Esophagus mucosa (tissue), 1 donor: ENCODE results near the gene XYLT1. TPM values are rescaled to one million over a fixed set of nuclear protein-coding genes. Genes with fewer than 3 reads are reported as not detected.
A peak's percentile ranks its signal among the peaks of the same experiment; 100 is the strongest.

Experiments
- ATAC-seq: fragments of 200-7000 bp; cut with Tn5 transposase; one replicate; pipeline ENCODE4 v1.9.1; 2020
- total RNA-seq: library from RNA; stranded (reverse); gene quantifications from one replicate; pipeline ENCODE4 v1.2.4, GENCODE V29; 2023
- donor health status: DM: yes; HTN: yes; CAD: no.

The XYLT1 gene
- total RNA-seq, 1 donor from 2014 or later, result 11.0 TPM

DNA sequence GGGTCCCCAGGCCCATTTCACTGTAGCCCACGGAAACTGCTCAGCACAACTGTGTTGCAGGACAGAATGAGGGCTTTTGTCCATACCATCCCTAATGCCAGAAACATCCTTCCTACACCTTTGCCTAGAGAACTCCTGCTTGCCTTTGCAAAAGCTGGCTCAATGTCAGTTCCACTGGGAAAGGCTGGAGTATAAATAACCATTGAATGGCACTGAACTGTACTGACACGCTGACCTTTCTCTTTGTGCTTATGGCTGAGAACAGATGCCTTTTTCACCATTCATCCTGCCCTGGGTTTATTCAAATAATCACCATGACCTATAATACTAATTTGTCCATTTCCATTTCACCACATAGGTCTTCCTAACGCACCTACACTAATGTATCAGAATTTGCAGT lies 300.3 kb downstream of the XYLT1 start:
- no peak for ATAC-seq

DNA sequence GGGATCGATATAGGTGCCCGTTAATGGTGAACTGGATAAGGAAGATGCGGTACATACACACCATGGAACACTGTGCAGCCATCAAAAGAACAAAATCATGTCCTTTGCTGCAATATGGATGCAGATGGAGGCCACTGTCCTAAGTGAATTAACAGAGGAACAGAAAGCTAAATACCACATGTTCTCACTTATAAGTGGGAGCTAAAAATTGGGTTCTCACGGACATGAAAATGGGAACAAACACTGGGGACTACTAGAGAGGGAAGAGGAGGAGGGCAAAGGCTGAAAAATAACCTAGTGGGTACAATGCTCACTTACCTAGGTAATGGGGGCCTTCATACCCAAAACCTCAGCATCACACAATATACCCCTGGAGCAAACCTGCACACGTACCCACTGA lies 302.6 kb downstream of the XYLT1 start:
- ATAC-seq, result no peak

DNA sequence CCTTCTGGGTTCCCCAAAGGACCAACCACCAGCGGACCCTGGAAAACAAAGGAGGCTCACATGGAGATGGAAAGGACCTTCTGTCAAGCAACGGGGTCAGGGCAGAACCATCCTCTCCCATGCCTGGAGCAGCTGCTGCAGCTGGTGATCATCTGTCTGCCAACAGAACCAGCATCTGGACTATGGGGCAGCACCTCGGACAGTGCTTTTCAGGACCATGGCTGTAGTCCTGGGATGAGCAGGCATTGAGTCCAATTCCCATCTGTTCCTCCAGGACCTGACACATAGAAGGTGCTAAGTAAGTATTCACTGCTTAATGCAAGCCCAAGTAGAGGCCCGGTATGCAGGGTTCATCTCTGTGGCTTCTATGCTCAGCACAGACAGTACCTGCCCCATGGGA lies 304.7 kb downstream of the XYLT1 start:
- ATAC-seq, result no peak

GRCh38 chr16:17162560-17162959 lies 308.2 kb downstream of the XYLT1 start:
- no peak for ATAC-seq

DNA sequence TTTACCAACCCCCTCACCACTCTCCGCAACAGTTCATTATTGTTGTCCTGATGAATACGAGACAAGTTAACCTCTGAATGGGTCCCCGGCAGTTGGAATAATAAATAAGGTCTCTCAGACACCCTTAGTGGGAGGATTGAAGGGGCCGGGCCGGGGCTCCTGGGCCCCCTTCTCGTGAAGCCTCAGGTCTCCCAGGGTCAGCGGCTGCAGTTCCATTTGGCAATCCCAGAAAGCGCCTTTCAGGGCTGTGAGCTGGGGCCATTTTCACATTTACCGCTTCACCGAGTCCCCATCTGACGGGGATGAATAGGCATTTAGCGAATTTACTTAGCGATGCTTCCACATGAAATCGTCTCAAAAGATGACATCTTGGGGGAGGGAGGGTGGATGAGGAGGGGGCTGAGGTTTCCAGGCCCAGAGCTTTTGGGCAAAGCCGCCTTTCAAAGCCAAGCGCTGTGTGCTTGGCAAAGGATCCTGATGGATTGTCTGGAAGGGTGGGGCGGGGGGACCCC lies 309.8 kb downstream of the XYLT1 start:
- ATAC-seq, result no peak

- ATAC-seq, result no peak
These were observed 310.4 kb downstream of the XYLT1 start for GRCh38 chr16:17160285-17160853.

GRCh38 chr16:17159617-17160016 lies 311.1 kb downstream of the XYLT1 start:
- no peak for ATAC-seq

GRCh38 chr16:17155936-17156335 lies 314.8 kb downstream of the XYLT1 start:
- ATAC-seq, result no peak

DNA sequence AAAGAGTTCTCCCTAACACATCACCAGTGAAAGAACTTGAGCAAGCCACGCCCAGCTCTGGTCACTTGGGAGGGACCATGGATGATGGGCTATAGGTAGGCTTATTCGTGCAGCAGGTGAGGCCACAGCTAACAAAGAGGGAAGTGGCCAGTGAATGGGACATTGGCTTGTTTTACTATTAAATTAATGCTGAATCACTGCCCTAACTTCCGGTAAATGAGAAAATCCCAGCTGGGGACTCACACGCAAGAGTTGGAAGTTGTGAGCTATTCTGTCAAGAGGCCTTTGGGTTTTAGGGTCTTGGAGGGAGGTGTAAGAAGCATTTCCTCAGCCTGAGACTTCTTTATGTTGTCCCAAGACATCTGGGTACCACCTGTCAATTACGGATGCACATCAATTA lies 315.3 kb downstream of the XYLT1 start:
- ATAC-seq, result no peak

GRCh38 chr16:17154981-17155380 lies 315.8 kb downstream of the XYLT1 start:
- ATAC-seq, result no peak

GRCh38 chr16:17152311-17152710 lies 318.4 kb downstream of the XYLT1 start:
- no peak for ATAC-seq

DNA sequence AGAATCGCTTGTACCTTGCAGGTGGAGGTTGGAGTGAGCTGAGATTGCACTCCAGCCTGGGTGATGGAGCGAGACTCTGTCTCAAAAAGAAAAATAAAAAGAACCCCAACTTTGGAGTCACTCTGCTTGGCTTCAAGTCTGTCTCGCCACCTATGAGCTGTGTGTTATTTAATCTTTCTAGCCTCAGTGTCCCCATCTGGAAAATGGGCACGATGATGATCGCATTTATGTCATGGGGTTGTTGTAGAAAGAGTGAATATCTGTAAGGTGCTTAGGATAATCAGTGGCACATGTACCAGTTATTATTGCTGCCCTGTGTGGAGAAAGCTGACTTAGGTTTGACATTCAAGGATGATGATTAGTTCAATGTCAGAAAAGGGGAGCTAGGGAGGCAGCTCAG lies 319.4 kb downstream of the XYLT1 start:
- ATAC-seq, result no peak

DNA sequence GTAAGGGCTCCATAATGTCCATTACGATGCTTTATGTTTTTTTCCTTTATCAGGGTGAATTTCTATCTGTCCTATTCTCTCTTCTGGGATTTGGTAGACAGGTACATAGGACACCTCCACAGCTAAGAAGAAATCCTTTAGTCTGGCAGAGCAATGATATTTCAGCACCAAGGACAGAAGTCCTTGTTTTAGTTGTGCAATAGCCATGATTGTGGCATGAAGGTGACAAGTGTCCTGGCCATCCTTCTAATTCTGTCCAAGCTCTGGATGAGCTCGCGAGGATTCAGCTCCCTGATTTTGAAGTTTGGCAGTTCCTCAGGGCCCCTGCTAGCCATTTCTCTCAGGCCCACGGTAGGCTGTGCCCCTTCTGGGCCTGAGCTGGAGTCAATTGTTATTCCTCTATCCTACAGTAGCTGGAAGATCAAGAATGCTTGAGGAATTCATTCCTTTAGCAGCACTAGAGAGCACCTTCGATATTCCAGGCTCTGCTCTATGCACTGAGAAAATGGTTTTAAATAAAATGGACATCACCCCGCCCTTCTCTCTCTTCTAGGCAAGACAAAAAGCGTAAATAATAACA lies 320.8 kb downstream of the XYLT1 start:
- ATAC-seq, result no peak

DNA sequence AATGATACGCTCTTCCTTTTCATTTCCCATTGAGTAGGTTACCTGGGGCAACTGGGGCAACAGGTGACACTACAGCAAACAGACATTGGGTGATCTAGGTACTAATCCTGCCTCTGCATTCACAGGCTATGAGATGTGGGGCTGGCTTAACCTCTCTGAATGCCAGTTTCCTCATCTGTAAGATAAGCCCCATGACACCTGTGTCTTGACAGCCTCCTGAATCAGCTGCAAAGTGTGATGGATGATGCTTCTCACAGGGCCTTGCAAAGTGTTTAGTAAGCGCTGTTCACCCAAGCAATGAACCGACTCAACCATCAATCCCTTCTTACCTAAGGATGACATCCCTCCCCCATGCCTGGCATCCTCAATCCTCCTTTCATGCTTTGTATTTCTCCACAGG lies 322.8 kb downstream of the XYLT1 start:
- ATAC-seq, result peak; percentile 81

GRCh38 chr16:17145029-17145428 lies 325.7 kb downstream of the XYLT1 start:
- ATAC-seq, result no peak

DNA sequence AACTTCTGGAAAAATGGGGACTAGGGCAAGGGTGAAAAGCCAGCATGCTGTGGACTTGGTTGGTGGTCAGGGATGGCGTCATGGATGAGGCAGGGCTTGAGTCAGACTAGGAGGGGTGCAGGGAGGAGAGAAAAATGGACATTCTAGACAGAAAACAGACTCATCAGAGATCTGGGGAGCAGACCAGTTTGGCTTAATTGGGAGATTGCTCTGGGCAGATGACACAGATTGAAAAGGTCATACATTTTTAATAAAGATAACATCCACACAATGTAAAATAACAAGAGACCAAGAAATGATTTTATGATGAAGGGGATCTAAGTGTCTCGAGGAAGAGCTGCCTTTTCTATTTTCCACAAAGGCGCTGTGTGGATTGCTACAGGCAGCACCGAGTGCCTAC lies 326.3 kb downstream of the XYLT1 start:
- no peak for ATAC-seq

DNA sequence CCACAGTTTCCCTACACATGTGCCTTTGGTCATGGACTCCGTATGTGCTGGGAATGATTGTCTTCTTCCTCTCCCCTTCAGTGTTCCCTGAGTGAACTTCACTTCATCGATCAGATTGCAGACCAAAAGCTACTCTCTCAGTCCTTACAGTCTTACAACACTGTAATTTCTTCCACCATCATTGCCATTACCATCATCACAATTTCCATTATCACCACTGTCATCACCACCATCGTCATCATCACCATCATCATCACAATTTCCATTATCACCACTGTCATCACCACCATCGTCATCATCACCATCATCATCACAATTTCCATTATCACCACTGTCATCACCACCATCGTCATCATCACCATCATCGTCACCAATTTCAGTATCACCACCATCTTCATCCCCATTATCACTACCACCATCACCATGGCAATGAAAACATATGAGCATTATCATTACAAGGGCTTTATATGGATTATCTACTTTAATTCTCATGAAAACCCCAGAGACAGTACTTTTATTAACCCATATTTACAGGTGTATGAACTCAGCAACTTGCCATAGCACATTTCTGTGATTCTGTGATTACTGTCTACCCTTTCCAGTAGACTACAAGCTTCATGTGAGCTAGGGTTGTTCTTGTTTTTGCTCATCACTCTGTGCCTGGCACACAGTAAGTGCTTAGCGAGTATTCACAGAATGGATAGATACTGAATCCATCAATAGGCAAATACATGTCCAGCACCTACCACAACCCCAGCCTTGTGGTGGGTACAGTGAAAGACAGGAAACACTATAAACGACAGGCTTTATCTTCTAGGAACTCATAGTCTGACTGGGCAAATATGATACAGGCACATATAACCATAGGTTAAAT lies 327.0 kb downstream of the XYLT1 start:
- ATAC-seq, result no peak

GRCh38 chr16:17138801-17139200 lies 332.0 kb downstream of the XYLT1 start:
- no peak for ATAC-seq

DNA sequence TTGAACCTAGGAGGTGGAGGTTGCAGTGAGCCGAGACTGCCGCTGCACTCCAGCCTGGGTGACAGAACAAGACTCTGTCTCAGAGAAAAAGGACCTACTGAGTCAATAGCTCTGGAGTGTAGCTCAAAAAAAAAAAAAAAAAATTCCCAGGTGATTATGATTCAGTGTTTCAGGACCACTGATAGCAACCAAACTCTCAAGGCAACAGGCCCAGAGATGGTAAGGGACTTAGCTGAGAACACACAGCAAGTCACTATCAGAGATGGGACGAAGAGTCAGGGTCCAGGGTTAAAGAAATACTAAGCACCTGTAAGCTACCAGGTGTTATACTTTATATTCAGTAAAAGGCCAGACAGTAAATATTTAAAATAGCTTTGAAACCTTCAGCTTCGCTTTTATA lies 335.3 kb downstream of the XYLT1 start:
- ATAC-seq, result no peak

DNA sequence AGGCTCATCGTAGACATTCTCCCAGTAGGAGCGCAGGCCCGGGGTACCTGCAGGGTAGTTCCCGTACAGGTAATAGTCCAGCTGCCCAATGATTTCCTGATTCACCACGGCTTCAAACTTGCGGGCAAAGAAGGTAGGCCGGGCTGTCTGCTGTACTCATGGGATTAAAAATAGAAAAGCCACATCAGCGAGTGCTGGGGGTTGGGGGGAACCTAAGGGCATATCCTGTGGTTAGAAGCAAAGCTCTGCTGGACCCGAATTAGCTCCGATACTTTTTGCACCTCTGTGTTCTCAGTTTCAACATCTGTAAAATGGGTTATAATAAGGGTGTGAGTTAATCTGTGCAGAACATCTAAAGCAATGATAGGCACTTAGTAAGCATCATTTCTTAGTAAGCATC lies 336.2 kb downstream of the XYLT1 start:
- ATAC-seq, result no peak

GRCh38 chr16:17133851-17134250 lies 336.9 kb downstream of the XYLT1 start:
- no peak for ATAC-seq

DNA sequence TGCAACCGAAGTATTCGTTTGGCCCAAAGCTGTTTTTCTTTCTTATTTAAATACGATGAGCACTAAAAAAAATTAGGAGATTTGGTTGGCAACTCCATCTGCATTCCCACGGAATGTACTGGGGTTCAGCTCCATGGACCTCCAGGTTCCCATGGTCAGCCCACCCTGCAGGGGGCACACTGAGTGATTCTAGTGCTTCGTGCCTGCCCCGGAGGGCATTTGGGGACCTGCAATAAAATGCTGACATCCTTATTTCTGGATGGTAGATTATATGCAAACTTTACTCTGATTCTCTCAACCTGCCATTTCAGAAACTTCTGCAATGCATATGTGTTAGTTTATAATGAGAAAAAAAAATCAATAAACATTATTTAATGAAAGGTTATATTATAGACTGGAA lies 339.4 kb downstream of the XYLT1 start:
- ATAC-seq, result no peak

DNA sequence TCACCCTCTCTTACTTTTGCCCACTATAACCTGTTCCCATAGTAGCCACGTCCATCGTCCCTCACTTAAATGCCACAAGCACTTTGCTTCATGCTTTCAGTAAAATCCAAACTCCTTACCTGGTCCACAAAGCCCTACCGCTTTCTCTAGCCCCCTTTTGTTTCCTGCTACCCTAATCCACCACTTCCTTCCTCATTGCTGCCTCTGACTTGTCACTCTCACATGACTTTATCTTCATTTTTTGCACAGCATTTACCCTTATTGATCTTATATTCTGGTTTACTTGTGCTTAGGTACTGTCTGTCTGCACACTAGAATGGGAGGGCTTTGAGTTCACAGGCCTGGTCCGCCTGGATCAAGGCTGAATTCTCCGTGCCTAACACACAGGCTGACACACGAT lies 340.0 kb downstream of the XYLT1 start:
- no peak for ATAC-seq

GRCh38 chr16:17129971-17130370 lies 340.8 kb downstream of the XYLT1 start:
- ATAC-seq, result no peak
